Fibroblast of the conjunctiva (primary cell): ENCODE data around the gene TMEM63A.
"Not testable (repeated sequence)": the region's sequence is repeated elsewhere in the genome, so short reads cannot be mapped to it uniquely, and the experiment has no call there.

Experiments used
- DNase-seq: peaks from one replicate; pipeline ENCODE4 v3.0.0-alpha.2; 2010; ENCODE audit warnings: low read depth

The TMEM63A gene

DNA sequence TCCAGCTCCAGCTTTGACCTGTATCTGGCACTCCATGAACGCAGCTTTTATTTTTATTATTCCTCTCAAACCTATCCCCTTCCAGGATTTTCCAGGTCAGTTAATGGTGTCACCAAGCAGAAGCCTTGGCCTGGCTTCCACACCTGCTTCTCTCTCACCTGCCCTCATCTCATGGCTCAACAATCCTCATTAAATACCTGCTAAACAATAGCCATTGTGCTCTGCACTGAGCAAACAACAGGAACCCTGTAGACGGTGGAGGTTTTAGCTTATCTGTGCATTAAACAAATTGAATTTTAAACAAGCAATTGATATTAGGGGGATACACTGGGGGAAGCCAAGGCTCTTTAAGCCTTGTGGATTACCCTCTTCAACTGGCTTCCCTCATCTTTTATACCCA is 26.6 kb upstream of the TMEM63A start:
- no peak for DNase-seq

DNA sequence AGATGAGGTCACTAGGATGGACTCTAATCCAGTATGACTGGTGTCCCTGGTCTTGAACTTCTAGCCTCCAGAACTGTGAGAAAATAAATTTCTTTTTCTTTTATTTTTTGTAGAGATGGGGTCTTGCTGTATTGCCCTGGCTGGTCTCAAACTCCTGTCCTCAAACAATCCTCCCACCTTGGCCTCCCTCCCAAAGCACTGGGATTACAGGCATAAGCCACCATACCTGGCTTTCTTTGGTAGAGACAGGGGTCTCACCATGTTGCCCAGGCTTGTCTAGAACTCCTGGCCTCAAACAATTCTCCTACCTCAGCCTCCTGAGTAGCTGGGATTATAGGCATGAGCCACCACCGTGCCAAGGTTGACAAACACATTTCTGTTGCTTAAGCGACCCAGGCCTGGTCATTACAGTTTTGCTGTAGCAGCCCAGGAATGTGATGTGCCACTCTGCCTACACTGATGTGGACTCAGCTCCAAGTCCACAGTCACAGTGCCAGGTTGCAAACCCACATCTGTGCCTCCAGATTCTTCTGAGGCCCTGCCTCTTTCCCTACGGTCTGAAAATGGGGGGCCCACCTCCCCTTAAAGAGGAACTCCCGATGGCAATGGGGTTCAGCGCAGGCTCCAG is 25.9 kb upstream of the TMEM63A start:
- DNase-seq, result no peak

DNA sequence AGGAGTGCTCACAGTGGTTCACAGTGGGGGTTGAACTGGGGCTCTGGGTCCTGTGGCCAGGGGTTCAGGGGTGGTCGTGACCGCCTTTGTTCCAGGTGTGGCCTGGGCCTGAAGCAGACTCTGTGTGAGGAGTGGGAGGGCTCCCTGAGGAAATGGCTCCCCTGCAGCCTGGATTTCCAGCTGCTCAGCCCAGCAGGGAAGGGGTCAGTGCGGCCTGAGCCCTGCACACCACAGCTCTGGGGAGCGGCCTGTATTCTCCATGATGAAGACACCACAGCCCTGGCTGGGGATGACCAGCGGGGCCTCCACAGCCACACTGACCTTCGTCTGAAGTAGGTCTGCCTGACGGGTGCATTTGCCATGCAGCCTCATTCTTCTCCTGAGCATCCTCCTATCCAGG is 25.2 kb upstream of the TMEM63A start:
- DNase-seq, result no peak

DNA sequence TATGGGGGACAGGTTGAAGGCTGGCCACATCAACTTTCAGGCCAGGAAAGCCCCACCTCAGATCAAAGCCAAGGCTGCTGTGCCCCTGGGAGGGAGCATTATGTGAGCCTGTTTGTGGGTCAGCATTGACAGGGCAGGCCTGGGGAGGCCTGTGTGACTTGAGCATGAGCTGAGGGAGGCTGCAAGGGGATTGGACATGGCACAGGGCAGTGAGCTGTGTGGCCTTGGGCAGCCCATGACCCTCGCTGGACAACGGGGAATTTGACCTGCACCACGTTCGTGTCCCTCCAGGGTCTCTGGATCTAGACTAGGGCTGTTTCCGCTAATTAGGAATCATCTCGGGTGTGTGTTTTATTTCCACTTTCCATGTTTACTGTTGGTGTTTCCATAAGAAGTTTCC is 24.3 kb upstream of the TMEM63A start:
- DNase-seq, result no peak

GRCh38 chr1:225903623-225904022 is 21.4 kb upstream of the TMEM63A start:
- no peak for DNase-seq

GRCh38 chr1:225899044-225899925 is 17.1 kb upstream of the TMEM63A start:
- no peak for DNase-seq

DNA sequence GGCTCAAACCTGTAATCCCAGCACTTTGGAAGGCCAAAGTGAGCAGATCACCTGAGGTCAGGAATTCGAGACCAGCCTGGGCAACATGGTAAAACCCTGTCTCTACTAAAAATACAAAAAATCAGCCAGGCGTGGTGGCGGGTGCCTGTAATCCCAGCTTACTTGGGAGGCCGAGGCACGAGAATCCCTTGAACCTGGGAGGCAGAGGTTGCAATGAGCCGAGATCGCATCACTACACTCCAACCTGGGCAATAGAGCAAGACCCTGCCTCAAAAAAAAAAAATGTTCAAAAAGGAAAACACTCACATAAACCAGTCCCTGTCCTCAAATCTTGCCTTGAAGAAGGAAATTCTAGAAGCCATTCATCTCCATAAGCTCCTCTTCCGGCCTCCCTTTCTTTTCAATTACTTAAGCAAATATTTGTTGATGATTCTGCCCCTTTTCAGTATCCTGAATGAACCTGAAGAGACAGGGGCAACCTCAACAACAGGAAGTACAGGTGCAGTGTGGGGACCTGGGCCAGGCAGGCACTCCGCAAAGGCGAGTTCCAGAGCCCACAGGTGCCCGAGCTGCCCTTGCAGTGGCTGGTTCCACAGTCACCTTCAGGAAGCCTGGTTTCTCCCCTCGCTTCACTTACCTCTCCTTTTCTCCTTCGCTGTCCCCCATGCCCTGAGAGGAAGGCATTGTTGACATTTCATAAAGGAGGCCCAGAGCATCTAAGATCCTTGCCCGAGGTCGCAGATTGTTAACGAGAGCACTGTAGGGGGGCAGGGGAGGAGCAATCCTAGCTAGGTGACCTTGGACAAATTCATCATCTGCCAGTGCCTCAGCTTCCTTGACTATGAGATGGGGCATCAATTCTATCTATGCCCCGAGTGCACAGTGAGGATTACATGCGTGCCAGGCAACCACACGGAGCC is 15.7 kb upstream of the TMEM63A start:
- DNase-seq, result no peak

DNA sequence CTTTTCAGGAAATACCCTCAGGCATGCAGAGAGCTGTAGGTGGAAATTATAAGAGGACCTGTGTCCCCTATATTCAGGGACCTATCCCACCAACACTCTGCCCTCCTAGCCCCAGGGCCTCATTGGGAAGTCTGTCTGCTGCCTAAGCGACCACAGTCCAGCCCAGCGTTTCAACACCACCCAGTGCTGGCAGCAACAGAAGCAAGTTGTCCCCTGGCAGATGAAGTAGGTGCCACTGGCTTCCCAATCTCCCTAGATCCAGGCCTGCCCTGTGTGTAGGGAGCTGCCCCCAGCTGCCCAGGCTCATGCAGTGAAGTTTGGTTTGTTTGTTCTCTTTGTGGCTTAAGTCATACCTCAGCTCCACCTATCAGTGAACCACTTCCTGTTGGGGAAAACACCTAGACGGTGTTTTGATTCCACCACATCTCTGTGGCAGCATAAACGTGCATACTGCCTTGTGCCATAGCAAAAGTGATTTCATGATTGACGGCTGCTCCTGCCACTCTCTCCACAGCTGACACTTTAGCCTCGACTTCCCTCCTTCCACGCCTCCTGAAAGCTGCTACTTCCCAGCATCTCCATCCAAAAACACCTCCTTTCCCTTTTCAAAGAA is 14.9 kb upstream of the TMEM63A start:
- DNase-seq, result no peak

DNA sequence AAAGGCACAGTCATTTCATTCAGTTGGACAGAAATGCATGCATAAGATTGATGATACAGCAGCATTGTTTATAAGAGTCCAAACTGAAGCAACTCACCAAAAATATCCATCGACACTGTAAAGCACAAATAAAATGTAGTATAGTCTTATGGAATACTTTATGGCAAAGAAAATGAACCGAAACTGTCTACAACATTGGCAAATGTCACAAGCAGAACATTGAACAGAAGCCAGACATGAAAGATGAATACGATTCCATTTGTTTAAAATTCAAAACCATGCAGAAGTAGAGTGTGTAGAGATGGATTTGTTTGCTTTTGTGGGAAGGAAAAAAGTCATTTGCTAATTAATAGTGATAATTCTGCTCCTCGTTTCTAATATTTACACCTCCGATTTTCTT is 14.3 kb upstream of the TMEM63A start:
- no peak for DNase-seq

- no peak for DNase-seq
Observed at GRCh38 chr1:225892307-225892706, 10.1 kb upstream of the TMEM63A start.

DNA sequence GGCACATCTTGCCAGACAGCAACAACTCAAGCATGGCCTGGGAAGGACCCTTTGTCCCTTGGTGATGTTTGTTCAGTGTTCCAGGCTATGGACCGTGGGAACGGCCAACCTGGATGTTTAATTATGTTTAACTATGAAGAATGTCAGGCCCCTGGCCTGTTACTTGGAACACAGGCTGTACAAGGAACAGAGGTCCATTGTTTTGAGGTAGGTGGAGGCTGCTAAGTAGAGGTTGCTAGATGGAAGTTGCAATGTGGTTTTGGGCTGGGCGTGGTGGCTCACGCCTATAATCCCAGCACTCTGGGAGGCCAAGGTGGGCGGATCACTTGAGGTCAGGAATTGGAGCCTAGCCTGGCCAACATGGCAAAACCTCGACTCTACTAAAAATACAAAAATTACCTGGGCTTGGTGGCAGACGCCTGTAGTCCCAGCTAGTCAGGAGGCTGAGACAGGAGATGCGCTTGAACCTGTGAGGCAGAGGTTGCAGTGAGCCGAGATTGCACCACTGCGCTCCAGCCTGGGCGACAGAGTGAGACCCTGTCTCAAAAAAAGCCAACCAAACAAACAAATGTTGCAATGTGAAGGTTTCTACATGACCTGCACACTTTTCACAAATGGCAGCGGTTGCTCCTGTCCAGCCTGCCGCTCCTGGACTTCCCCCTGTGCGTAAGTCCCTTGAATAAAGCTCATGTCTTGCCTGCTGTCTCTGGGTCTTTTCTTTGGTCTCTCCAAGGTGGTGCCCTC is 9.2 kb upstream of the TMEM63A start:
- DNase-seq, result no peak

GRCh38 chr1:225890346-225891228 is 8.4 kb upstream of the TMEM63A start:
- no peak for DNase-seq

DNA sequence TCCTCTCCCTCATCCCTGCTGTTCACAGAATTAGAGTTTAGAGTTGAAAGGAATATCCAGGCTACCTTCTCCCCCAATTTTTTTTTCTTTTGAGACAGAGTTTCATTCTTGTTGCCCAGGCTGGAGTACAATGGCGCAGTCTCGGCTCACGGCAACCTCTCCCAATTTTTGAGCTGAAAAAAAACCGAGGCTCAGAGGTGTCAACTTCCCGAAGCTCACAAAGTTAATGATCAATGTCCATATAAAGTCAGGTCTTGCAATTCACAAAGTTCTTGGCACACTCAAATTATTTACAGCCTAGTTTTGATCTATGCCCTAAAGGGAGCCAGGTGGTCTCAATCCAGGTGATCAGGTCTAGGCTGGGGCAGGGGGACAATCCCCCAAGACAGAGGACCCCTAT is 7.6 kb upstream of the TMEM63A start:
- no peak for DNase-seq

DNA sequence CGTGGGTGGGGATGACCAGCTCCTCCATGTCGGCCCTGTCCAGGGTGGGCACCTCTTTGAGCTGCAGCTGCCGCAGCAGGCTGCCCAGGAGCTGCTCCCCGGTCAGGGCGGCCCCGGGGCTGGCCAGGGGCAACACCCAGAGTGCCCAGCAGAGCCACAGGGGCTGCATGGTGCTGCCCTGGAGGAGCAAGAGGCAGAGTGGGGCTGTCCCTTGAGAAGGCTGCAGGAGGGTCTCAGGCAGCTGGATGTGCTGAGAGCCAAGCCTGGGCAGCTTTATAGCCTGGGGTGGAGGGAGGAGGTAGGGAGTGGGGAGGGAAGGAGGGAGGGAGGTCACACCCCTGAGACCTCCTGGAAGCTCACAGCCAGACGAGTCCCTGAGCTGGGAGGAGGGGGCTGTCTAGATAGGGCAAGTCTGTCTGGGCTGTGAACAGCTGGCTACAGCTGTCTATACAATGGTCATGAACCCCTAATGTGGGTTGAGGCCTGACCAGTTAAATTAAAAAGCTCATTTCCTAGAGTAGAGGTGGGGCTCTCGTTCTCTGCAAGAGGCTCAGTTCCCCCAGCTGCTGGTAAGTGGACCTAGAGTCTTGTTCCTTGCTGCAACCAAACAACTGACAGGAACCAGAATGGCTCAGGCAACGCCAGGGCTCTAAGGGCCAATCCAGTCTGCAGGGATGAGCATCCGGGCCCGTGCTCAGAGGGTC is 6.9 kb upstream of the TMEM63A start, which contains the start of gene LEFTY1:
Gene LEFTY1, minus strand, starts transcription at position 249 of the 704 bp plus-strand sequence. Its CDS starts 80 bp downstream, at position 169.
- DNase-seq, result no peak

- DNase-seq, result no peak
Observed at GRCh38 chr1:225888289-225888897, 6.2 kb upstream of the TMEM63A start.

GRCh38 chr1:225887554-225888288 is 5.5 kb upstream of the TMEM63A start:
- not testable (repeated sequence) for DNase-seq

GRCh38 chr1:225887030-225887314 is 4.8 kb upstream of the TMEM63A start:
- no peak for DNase-seq

DNA sequence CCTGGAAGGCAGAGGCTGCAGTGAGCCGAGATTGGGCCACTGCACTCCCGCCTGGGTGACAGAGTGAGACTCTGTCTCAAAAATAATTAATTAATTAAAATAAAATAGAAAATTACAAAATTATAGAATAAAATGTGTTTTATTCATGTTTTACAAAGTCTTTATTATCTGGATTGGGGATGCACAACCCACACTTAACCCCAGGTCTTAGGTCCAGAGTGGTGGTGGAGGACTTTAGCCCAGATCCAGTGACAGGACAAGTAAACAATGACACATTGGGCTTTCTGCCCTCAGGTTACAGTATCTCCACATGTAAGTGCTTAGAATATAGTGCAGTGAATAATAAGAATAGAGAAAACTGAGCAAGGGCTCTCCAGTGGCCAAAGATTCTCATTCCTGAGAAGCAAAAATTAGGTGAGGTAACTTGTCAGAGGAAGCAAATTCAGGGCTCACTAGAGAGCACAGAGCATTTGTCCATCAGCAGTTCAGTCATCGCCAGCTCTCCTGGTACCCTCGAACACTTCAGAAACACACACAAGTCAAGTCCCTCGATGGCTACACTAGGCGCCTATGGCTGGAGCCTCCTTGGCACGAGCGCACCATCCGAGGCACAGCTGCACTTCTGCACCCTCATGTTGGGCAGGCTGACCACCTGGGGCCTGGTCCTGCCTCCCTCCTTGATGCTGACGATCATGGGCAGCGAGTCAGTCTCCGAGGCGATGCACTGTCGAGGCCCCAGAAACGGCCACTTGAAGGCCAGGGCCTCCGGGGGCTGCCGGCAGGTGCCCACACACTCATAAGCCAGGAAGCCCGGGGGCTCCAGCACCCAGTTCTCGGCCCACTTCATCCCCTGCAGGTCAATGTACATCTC is 4.2 kb upstream of the TMEM63A start:
- DNase-seq, result no peak
